Measurements from ENCODE around the gene SUPT4H1.
"Not testable (repeated sequence)": the region's sequence is repeated elsewhere in the genome, so short reads cannot be mapped to it uniquely, and the experiment has no call there.

Gene SUPT4H1

DNA sequence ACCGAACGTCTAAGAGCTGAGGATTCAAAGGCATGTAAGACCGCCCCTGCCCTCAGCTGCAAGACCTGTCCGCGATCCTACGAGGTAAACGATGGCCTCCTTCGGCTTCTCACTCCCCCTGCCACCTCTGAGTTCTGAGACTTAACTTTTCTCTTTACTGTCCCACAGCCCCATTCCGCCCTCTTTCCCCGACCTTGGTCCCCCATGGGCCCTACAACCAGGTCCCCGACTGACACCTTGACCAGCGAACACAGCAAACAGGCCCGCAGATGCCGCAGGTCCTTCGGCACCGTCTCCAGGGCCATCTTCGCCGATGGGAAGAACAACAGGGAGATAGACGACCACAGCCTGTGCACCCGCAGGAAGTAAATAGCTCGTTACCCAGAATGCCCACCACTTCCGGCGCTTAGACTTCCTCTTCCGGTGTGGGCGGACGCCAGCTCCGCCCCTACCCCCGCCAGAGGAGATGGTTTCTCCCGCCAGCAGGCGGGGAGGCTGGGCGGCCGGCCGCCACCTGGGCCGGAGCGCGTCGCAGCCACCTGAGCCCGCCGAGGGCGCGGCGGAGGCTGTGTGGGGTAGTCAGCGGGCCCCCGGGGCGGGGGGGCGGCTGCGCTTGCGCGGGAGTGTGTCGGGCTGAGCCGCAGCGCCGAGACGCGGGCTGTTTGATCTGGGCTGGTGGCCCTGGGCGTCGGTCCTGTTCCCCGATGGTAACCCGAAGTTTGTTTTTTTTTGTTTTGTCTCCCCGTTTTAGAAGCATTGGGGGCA lies at the start of gene SUPT4H1:
Gene SUPT4H1 (minus strand): TSS at position 371 of the 765 bp plus-strand sequence. CDS start 66 bp downstream, at position 305.
- peak; percentile 88 for DNase-seq

GRCh38 chr17:58401287-58401686 lies 49.3 kb upstream of the SUPT4H1 start:
- no peak for DNase-seq

DNA sequence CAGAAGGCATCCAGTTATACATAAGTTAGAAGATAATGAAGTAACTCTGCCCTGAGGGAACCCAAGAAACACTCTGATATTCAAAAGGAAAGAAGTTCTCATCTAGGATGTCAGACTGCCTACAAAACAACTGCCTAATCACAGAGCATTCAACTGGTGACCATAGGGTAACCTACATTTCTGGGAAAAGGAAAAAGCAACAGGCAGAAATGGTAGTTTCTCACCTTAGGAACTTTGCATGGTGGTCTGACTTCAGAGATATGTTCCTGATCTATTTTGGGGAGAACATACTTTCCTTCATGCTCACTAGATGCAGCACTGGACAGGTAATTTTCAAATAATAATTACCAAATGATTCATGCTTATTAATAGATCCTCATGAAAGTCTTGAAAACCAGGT lies 48.8 kb upstream of the SUPT4H1 start:
- no peak for DNase-seq

DNA sequence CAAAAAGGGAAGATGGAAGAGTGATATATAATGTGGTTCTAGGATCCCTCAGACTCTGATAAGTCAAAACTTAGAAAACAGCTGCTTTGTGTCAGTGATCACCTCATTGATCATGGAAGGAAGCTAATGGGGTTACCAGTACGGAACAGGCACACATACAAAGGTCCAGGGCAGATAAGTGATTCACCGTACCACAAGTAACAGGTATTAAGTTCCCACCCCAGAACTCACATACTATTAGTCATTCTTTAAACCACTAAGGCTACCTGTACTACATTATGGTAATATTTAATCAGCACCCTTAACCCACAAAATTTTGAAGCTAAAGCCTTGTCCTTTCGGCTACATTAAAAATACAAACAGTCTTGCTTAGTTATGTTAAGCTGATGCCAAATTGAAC lies 48.0 kb upstream of the SUPT4H1 start:
- DNase-seq = no peak

DNA sequence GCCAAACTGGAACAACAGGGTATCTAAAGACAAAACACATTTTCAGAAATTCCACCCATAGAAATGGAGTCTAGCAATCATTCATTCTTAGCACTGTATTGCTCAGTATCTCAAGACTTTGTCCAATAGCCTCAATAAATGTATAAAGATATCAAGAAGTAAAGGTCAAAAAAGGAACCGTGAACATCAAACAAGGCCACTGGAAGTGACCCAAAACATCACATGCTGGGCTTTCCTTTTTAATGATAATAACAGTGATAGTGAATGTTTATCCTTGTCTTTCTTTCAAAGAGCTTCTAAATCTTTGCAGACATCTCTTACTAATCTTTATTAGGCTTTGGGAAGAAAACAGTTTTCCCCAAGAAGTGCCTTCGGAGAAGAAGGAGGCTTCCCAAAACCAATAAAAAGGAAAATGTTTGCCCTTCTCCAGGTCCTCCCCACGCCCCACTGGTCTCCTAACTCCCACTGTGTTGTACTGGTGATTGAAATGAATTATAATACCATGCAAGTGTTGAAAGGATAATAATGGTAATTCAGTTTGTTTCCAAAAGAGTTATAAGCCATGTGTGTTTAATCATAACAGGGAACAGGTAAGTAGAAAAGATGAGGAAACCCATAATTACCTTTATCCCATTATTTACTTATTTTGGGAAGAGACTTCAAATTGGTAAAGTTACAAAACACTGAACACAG lies 46.7 kb upstream of the SUPT4H1 start:
- no peak for DNase-seq

DNA sequence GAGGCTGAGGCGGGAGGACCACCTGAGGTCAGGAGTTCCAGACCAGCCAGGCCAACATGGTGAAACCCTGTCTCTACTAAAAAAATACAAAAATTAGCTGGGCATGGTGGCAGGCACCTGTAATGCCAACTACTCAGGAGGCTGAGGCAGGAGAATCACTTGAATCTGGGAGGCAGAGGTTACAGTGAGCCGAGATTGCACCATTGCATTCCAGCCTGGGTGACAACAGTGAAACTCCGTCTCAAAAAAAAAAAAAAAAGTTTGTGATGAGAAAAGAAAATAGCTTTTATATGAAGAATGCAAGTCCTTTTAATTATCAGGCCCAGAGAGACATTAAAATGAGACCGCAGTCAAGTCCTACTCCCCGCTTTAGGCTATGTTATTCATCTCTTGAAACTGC lies 45.4 kb upstream of the SUPT4H1 start:
- not testable (repeated sequence) for DNase-seq

DNA sequence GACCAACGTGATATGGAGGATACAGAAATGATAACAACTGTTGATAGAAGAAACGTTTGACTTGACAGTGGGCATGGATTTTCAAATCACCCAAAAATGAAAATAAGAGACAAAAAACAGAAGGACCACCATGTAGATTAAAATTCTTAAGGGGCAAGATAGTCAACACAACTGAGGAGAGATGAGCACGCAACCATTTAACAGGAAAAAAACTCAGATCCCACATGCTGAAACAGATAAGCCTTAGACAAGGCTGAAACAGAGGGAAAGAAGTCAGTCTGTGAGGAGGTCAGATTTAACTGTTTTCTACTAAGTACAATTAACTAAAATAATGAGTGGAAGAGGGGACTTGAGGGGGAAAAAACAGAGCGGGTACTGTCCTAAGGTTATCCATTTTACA lies 44.2 kb upstream of the SUPT4H1 start:
- no peak for DNase-seq

DNA sequence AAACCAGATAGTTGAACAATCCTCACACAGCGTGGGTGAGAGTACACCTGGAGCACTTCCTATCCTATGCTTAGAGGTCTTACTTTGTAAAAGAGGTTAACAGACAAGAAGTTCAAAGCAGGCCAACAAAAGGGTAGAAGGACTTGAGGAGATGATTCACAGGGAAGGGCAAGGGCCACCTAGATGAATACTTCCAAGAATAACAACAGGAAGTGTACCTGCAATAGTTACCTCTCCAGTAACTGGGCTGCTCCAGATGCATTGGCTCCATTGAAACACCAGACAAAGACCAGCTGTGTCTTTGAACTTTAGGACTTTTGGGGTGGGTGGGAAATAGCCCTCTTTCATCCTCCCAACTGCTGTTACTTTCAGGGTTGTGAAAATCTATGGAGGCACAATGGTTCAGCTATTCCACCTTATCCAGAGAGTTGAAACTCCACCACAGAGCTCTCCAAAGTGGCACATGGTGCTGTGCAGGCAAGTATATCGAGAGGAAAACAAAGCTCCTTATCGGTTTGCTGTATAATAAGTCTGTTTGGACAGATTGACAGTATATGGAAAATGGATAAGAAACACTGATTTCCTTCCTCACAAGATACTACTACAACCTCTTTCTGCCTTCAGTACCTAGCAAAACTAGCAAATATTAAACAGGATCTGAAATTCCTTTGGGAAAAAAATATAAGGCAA lies 42.7 kb upstream of the SUPT4H1 start:
- no peak for DNase-seq

DNA sequence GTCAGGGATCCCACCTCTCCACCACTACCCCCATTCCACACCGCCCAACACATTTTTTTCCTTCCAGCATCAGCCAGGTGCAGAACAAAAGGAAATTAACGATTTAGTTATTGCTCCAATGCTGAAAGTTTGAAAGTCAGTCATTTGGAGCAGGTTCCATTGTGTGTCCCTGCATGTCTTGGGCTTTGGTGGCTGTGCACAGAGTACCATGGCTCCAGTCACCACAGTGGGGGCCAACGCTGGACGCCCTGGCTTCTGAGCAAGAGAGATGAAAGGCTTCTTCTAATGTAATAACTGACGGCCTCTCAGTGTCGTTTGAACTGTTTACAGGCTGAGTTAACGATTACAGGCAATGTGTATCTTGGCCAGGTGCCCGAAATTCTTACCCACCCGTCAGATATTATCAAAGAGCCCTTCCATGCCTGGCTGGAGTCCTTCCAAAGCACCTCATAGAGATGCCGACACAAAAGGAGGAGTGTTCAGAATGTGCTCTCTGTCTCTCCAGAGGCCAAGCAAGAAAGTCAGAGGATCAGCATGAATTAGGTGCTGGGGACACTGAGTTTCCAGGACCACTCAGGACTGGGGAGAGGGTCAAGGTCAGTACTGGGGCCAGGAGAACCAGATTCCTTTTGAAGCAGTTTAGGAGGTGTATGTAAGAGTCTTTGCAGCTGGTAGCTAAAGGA lies 39.4 kb upstream of the SUPT4H1 start:
- DNase-seq = no peak

DNA sequence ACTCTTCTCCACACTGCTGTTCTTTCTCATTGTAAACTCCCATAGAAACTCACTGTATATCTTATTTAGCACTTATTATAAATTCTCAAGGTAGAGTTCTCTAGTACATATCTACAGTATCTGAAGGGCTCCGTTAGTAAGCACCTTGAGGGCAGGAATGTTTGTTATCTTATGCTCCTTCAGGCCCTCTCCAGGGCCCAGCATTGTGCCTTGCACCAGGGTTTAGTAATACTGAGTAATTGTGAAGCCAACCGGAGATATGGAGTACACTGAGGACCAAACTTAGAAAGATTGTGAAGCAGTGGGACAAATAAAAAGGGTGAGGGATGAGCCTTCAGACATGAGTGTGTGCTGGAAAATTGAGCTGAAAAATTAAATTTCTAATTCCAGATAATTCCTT lies 38.9 kb upstream of the SUPT4H1 start:
- DNase-seq = no peak

- DNase-seq = no peak
These were observed 36.5 kb upstream of the SUPT4H1 start for GRCh38 chr17:58388302-58389190.

DNA sequence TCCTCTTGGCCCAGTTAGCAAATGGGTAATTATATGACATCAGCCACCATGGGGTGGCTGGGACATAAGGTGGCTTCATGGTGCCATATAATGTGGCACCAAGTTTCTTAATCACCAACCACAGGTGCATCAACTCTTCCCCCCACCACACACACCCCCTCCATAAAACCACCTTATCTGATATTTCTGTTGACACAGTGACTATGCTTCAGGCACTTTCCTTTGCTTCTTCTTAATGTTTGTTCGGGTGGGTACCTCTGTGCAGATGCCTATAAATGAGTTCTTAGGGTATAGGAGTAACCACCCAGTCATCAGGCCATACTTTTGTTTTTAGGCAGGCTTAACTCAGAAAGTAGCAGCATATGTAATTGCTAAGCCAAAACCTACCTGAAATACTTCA lies 35.8 kb upstream of the SUPT4H1 start:
- peak; percentile 3 for DNase-seq

- DNase-seq = no peak
These were observed 34.7 kb upstream of the SUPT4H1 start for GRCh38 chr17:58386708-58387107.

GRCh38 chr17:58385359-58385899 lies 33.4 kb upstream of the SUPT4H1 start:
- DNase-seq = no peak

- no peak for DNase-seq
These were observed 32.9 kb upstream of the SUPT4H1 start for GRCh38 chr17:58384897-58385296.

DNA sequence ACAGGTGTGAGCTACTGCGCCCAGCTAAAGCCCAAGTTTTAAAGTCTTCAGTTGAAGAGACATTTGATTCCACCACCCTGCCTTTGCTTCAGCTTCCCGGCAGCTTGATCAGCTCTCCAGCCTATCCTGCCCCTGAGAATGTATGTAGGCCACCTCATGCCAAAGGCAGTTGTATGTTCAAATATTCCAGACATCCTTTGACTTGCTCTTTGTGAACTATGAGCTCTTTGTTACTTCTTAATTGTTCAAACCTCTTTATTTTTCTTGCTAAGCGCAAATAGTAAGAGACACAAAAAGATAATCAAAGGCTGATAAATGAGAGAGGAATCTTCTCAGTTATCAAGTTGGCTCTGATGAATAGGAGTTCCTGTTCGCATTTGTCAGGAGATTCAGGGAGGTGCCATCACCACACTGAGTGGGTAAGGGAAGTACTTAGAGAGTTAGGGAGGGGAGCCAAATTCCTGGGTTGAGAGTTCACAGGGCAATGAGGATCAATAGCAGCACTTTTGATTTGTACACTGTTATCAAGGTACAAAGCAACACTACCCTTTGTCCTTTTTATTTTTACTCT lies 32.0 kb upstream of the SUPT4H1 start:
- no peak for DNase-seq

DNA sequence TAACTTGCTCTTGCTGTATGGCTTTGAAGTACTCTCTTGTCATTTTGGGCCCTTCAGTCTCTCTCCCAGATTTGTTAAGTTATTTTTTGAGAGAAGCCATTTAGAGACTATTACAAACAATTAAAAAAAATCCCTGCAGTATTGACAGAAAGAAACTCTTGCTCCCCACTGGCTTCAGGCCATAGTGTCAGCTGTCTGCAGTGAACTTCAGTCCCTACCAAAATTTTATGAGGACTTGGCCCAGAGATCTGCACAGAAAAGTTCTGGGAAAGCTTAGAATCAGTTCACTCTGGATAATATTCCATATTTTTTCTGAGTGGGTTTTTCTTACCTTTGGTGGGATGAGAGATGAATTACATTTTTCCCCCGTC lies 30.9 kb upstream of the SUPT4H1 start:
- no peak for DNase-seq

DNA sequence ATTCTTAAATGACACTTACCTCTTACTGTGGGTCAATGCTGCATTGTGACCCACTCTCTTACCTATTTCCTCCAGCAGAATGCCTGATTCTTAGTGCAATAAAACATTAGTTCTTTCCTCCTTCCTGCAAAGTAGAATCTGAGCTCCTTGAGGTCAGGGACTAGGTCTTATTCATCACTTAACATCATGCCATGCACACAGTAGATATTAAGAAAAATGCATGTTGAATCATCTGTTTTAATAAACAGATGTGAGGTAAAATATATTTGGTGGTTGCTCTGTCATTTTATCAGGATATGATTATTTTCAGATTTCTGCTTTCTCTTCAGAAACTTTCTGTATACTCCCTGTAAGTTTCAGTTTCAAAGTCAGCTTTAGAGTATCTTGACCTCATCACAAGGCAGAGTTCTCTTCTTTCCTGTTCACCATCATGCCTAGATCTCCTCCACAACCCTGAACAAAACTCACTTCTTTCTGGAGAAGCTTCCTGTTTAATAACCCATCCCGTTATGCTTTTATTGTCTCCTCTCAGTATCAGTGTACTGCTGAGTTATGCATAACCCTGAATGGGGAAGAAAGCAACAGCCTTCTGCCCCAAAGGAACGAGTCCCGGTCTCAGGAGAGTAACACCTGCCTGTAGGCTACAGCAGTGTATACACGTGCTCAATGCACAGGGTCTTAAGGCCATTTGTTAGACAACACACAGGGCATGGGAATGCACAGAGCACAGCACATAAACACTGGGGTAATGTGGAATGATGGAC lies 30.3 kb upstream of the SUPT4H1 start:
- DNase-seq = no peak

DNA sequence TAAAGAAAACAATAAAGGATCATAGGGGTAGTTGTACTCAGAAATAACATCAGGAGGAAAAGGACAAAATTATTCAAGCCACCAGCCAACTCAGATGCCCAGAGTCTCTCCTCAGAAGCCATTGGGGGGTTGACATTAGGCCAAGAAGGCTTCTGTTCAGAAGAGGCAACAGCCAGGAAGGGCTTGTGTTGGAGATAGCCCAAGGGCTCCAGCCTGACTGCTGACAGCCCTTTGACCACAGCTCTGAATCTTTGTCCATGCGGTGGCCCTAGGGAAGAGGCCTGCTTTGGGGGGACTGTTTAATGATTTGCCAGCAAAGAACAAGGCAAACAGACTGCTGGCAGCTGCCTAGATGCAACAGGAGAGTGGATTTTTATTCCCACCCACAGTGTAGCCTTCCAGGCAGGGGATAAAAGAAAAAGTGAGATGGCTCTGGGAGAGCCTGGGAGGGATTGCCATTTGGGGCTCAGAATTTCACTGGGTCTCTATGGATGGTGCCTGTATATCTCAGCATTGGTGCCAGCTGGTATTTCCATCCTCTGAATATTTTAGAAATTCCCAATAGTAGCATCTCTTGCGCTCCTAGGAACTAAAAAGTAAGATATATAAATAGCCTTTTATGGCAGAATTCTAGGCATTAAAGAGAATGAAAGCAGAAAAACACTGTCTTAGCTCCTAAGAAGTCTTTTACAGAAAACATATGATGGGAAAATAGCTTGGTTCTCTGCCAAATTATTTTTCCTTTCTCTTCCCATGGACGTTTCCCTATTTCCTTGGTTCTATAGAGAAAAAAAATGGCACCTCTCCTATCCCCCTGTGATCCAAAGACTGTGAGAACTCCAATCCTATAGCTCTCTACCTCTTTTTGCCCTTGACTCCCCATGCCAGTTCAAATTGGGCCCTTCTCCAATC lies 29.4 kb upstream of the SUPT4H1 start:
- DNase-seq = no peak

All from stimulated activated naive CD4-positive, alpha-beta T cell treated with Interleukin-2 at 50 U/mL for 16 hours (primary cell).